Stomach (tissue), 9 donors: ENCODE data around the gene MEN1. TPM values are rescaled to one million over a fixed set of nuclear protein-coding genes. Genes with fewer than 3 reads are reported as not detected.

ENCODE experiments used
- DNase-seq, 2 donors: peaks; one replicate each; pipeline versions ENCODE4 v3.0.0 to v3.0.0-alpha.2; 2013 to 2019
- H3K27ac ChIP-seq, 5 donors: fragments of 200-600 bp in 4 of 5; sonication (generic) in 4 of 5; one replicate each; pipeline ENCODE4 v1.5.1; 2013 to 2019; ENCODE audit warnings: mild to moderate bottlenecking in 1 of 5, moderate library complexity in 1 of 5
- H3K27me3 ChIP-seq, 3 donors: fragments of 200-600 bp; sonication (generic); one replicate each; pipeline ENCODE4 v1.5.1; 2017 to 2019; ENCODE audit warnings: mixed run types in 1 of 3
- H3K36me3 ChIP-seq, 4 donors: fragments of 200-600 bp; sonication (generic); 1 replicate in 3 of 4; 2 replicates in 1 of 4; pipeline ENCODE4 v1.5.1; 2016 to 2019
- H3K4me1 ChIP-seq, 4 donors: fragments of 200-600 bp; sonication (generic); one replicate each; pipeline ENCODE4 v1.5.1; 2016 to 2019
- H3K4me3 ChIP-seq, 4 donors: fragments of 200-600 bp; sonication (generic) in 3 of 4; one replicate each; pipeline ENCODE4 v1.5.1; 2016 to 2019; ENCODE audit warnings: mild to moderate bottlenecking in 1 of 4
- H3K9me3 ChIP-seq, 4 donors: fragments of 200-600 bp; sonication (generic); one replicate each; pipeline ENCODE4 v1.5.1; 2016 to 2019
- CTCF ChIP-seq, 7 experiments: fragments of 450-650 bp in 4 of 7; fragments of 200-600 bp in 3 of 7; sonication (generic) in 3 of 7; IDR thresholded peaks; one replicate each; pipeline ENCODE4 v1.5.1; 2016 to 2019; ENCODE audit warnings: antibody characterized with exemption in 7 of 7, control low read depth in 2 of 7, mild to moderate bottlenecking in 1 of 7
- EP300 ChIP-seq: sonication (generic); formaldehyde crosslinking; IDR thresholded peaks from one replicate; pipeline ENCODE4 v1.6.1; 2017; ENCODE audit warnings: antibody characterized with exemption
- POLR2A ChIP-seq, 4 donors: fragments of 450-650 bp; IDR thresholded peaks; one replicate each; pipeline ENCODE4 v1.6.1; 2016; ENCODE audit warnings: antibody characterized with exemption in 4 of 4, control low read depth in 2 of 4, mild to moderate bottlenecking in 1 of 4, moderate library complexity in 1 of 4
- POLR2AphosphoS5 ChIP-seq, 3 donors: sonication (generic); formaldehyde crosslinking; IDR thresholded peaks; one replicate each; pipeline ENCODE4 v1.6.1; 2016; ENCODE audit warnings: antibody characterized with exemption in 3 of 3
- whole genome bisulfite sequencing, 5 donors: extraction: QIAGEN DNeasy Blood & Tissue Kit in 3 of 5; methylation state at CpG; one replicate each; pipeline versions ENCODE4 v1.1.5 to v1.1.7; 2013 to 2018; 5-methylcytosine and 5-hydroxymethylcytosine counted together
- intact Hi-C: fragments of 100-400 bp; cut with DNase I; formaldehyde crosslinking; loops from one replicate; pipeline ENCODE4 v1.15.1; 2023; ENCODE audit warnings: low total_unique reads
- polyA plus RNA-seq, 3 donors: library from polyadenylated mRNA; stranded (reverse); fragments of 200-250 nt; gene quantifications; one replicate each; pipeline ENCODE4 v1.2.3, GENCODE V29; 2013
- total RNA-seq, 5 donors: library from RNA; depleted of rRNA; stranded (reverse); fragments of >200 nt; gene quantifications; one replicate each; pipeline versions ENCODE4 v1.1.0 to v1.2.3, GENCODE V29; 2014 to 2016
- donor health status: healthy with polysubstance abuse.
- donor health status: Bipolar disorder and iron deficiency.
- donor health status: healthy.

Gene MEN1
- total and polyA plus RNA-seq, 8 donors: 9.4 to 62.5 (median 15.9) TPM

- H3K27me3 ChIP-seq: no peaks in the 10 kb centered on the region
- peaks cover 0 to 16% (median 9%) of the 10 kb centered on the region in 4 donors for H3K4me1 ChIP-seq
- peaks cover 0 to 88% (median 85%) of the 10 kb centered on the region in 4 donors for H3K36me3 ChIP-seq
- H3K9me3 ChIP-seq: no peaks in the 10 kb centered on the region
- 85 to 93% (median 91%) methylated on average over 21 to 24 of the region's 24 CpGs for WGBS, 5 donors
- H3K27ac ChIP-seq: no peak overlapping the region
- H3K4me3 ChIP-seq: no peak overlapping the region
- intact Hi-C loops: no loop called here
- DNase-seq: no peak
- TF ChIP-seq EP300 (no peak), POLR2A (IDR thresholded peaks at IDR 0.05) (no peak), POLR2AphosphoS5 (IDR thresholded peaks at IDR 0.05) (no peak), CTCF (IDR thresholded peaks at IDR 0.05) (no peak)
Measured at GRCh38 chr11:64831411-64831891, 21.1 kb upstream of the MEN1 start.

GRCh38 chr11:64829536-64830251 lies 19.3 kb upstream of the MEN1 start:
- no peak for DNase-seq
- H3K27ac ChIP-seq: no peak overlapping the region
- no peaks in the 10 kb centered on the region for H3K9me3 ChIP-seq
- no peaks in the 10 kb centered on the region for H3K27me3 ChIP-seq
- peaks cover 0 to 4% (median 0%) of the 10 kb centered on the region in 4 donors for H3K4me1 ChIP-seq
- intact Hi-C loops: no loop called here
- peaks cover 0 to 99% (median 94%) of the 10 kb centered on the region in 4 donors for H3K36me3 ChIP-seq
- WGBS, 5 donors: 86 to 94% (median 92%) methylated on average over 24 to 43 of the region's 43 CpGs
- no peak overlapping the region for H3K4me3 ChIP-seq
- TF ChIP-seq CTCF (IDR thresholded peaks at IDR 0.05): no peak
- no peak for TF ChIP-seq POLR2AphosphoS5 (IDR thresholded peaks at IDR 0.05)
- no peak for TF ChIP-seq EP300
- no peak for TF ChIP-seq POLR2A (IDR thresholded peaks at IDR 0.05)

- Histone ChIP-seq H3K27ac (no peak overlapping the region), H3K4me3 (no peak overlapping the region), H3K9me3 (no peaks in the 10 kb centered on the region), H3K27me3 (no peaks in the 10 kb centered on the region), H3K4me1 (no peaks in the 10 kb centered on the region), H3K36me3 (peaks cover 0 to 84% (median 79%) of the 10 kb centered on the region in 4 donors)
- WGBS, 5 donors: 88 to 98% (median 93%) methylated on average over 14 to 22 of the region's 22 CpGs
- intact Hi-C loops: no loop called here
- no peak for TF ChIP-seq POLR2A (IDR thresholded peaks at IDR 0.05)
- TF ChIP-seq EP300: no peak
- TF ChIP-seq POLR2AphosphoS5 (IDR thresholded peaks at IDR 0.05): no peak
- no peak for TF ChIP-seq CTCF (IDR thresholded peaks at IDR 0.05)
- no peak for DNase-seq
Measured at GRCh38 chr11:64827451-64827839, 17.1 kb upstream of the MEN1 start.

- H3K27me3 ChIP-seq: no peaks in the 10 kb centered on the region
- no peak overlapping the region for H3K4me3 ChIP-seq
- H3K27ac ChIP-seq: no peak overlapping the region
- no peaks in the 10 kb centered on the region for H3K4me1 ChIP-seq
- intact Hi-C loops: no loop called here
- TF ChIP-seq POLR2AphosphoS5 (IDR thresholded peaks at IDR 0.05): no peak
- peaks cover 0 to 77% (median 73%) of the 10 kb centered on the region in 4 donors for H3K36me3 ChIP-seq
- 83 to 92% (median 90%) methylated on average over 43 to 52 of the region's 52 CpGs for WGBS, 5 donors
- DNase-seq: no peak
- H3K9me3 ChIP-seq: no peaks in the 10 kb centered on the region
Measured at GRCh38 chr11:64826578-64827450, 16.5 kb upstream of the MEN1 start.
